HUDEP-2 (cell line): Measurements from ENCODE around the gene KCND3.

Source experiments
- DNase-seq, 76 experiments: peaks; one replicate each; lab custom pipeline; 2025; ENCODE audit not compliant: unreplicated experiment in 76 of 76; lab: John Stamatoyannopoulos, UW

The KCND3 gene

DNA sequence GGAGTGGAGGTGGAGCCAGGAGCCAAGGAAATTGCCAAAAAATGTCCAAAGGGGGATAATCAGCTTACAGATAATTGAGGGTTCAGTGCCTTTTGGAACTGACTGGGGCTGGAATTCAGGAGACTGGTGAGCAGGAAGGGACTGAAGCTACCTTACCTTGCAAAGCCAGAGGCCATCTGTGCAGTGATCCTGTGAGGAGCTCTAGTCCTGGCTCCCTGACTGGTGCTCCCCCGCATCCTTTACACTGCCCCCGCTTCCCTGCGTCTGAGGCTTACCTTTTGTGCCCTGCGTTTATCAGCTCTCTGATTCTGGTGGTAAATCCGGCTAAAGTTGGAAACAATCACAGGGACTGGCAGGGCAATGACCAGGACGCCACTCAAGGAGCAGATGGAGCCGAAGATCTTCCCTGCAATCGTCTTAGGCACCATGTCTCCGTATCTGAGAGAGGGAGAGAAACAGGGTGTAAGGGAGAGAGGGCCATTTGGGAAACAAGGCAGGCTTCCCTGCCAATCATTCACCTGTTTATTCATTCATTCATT lies 202.7 kb downstream of the KCND3 start:
- no peak for DNase-seq

DNA sequence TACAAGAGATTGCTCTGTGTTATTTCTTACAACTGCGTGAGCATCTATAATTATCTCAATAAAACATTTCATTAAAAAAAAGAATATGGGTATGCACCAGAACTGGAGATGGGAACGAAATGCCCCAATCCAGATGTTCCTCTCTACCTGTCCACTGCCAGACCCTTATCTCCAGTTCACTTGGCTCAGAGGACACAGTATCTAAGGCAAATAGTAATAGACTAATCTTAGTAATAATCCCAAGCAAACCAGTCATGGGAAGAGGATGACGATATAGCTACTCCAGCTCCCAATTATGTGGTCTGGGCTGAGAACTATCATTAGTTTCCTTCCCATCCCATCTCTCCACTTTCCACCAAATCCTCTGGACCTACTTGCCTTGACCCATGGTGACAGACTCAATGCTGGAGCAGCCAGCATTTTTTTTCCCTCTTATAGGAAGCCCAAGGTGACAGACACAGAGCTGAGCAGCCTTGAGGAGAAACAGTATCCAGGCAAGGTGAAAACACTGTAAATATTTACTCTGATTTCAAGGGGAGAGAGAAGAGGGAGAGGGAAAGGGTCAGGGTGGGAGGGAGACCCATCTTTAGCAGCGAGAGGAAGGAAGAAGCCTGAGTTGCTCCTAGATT lies 205.1 kb downstream of the KCND3 start:
- no peak for DNase-seq

DNA sequence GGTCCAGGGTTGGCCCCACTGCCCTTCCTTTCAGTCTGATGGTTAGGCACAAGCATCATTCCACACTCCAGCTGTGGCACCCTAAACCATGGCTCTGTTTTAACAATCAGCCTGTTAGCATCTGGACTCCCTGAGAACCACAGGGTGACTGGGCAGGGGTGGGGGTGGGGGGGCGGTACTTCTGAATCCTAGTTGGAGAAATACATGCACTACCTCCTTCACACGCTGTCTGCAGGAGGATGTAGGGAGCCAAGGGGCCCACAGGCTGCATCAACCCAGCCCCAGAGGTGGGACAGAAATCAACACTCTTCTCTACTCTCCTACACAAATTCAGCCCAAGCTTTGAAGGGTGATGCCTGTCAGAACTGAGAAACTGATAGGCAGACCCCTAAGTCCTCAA lies 209.9 kb downstream of the KCND3 start:
- no peak for DNase-seq

DNA sequence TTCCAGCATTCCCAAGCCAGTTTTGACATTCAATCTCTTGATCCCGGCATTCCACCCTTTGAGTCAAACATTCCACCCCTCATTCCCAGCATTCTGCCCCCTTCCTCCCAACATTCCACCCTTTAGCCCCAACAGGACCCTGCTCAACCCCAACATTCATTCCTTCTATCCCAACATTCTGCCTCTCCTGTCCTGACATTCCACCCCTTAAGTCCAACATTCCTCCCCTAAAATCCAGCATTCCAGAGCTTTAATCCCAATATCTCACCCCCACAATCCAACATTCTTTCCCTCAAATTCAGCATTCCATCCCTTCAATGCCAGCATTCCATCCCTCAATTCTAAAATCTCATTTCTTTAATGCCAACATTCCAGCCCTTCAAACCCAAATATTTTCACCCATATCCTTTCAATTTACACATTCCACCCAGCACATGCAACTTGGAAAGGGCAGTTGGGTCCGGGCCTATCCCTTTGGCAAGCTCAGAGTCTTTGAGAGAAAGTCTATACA lies 210.9 kb downstream of the KCND3 start:
- no peak for DNase-seq

DNA sequence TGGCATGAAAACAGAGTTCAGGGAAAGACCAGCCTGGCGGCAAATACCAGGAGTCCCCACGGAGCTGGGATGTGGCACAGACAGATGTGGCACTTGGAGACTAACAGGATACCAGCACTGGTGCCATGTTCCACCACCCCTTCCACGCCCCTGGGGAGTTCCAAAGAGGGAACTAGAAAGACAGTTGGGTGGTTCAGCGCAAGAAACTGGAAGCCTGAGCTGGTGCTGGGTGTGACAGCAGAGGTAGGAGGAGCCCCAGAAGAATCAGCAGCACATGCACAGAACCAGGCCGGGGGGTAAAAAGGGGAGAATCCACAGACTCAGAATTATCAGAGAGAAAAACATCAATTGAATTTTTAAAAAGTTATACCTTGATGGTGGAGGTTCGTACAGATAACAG lies 211.4 kb downstream of the KCND3 start:
- DNase-seq: no peak

DNA sequence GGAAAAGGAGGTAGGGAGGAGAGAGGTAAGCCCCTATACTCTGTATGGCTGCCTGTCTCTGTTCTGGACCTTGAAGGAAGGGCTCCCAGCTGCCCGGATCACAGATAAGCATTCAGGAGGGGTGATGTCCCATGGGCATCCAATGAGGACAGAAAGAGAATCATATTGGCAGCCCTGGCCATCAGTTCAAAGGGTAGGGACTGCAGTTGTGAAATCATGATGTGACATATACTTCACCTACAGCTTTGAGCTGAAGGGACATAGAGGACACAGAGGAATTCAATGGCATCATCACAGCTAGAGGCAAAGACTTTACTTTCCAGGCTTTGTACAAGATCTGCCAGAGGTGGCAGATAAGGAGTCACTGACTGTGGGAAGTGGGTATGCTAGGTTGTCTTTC lies 212.2 kb downstream of the KCND3 start:
- no peak for DNase-seq

DNA sequence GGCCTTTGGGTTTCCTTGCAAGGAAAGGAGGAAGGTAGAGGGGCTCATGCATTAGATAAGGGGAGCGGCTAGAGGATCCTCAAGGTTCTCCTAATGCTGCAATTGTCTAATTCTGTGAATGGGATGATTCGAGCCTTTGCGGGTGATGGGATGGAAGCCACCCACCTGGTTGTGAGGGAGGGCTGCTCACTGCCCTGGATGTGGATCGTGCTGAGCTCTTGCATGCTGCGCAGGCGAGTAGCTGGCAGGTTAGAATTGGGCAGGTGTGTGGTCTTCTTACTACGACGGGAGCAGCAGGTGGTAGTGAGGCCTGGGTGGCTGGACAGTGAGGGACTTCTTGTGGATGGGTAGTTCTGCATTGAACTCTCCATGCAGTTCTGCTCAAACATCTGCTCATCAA lies 212.6 kb downstream of the KCND3 start:
- no peak for DNase-seq

DNA sequence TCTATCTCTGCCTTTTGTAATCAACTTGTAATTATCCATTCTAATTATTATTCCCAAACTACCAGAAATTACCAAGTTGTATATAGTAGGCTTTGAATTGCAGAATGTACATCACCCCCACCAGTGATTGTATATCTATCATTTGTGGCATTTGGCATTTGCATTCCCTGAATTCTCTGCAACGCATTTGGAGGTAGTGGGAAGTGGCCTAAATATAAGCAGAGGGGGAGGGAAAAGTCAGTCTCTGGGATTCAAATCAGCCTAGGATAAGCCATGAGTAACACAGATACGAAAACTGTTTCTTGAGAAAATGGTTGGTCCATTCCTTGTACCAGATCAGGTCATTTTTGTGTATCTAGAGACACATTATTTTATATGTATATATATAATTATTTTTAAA lies 213.1 kb downstream of the KCND3 start:
- no peak for DNase-seq

DNA sequence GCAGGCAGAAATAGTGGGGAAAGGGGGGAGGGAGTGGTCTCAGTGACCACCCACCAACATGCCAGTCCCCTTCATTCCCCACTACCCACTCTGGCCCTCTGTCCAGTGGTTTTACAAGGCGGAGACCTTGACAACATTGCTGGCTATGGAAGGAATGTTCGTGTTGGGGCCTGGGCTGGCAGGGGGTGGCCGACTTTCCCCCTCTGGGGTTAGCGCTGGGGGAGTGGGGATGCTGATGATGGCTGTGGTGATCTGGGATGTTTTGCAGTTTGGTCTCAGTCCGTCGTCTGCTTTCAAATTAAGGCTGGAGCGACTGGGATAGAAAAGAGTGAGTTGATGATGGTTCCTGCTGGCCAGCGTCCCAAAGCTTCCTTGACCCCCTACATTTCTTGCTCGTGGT lies 213.5 kb downstream of the KCND3 start:
- DNase-seq: no peak

DNA sequence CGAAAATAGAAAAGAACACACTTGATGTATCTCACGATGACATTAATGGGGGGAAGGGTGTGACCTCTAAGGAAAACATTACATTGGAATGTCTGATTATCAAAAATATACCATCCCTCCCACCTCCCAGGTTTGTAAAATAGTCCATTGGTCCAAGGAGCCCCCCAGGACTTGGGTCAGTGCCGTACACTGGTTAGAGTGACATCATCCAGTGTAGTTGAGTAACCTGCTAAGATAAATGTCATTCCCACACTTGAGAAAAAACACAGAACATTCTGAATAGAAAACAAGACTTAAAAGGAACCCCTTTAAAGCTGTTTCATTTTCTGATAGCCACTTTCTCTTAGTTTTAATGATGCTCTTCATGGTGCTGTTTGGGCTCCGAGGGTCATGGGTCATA lies 218.6 kb downstream of the KCND3 start:
- DNase-seq: no peak

DNA sequence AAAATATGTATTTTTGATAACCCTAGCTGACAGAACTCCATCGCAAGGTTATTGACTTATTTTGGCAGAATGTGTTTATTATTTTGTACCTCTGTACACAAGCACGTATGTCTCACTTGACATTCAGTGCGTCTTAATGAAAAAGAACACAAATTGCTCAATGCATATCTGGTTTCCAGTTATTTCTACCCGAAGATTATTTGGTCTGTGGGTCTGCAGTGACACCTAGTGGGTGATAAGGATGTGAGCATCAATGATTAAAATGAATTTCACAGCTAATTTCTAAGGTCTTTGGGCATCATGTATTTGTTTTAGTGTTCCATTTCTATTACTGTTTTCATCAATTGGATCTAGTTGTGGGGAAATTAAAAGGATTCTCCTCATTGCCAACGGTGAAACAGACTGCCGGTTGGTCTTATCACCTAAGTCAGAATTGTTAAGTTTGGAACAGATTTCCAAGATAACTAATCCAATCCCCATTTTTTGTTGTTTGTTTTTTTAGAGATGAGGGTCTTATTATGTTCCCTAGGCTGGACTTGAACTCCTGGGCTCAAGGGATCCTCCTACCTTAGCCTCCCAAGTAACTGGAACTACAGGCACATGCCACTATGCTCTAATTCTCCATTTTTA lies 219.8 kb downstream of the KCND3 start:
- peak in 33 of 76 experiments; percentile 7 to 56 (median 26) for DNase-seq

DNA sequence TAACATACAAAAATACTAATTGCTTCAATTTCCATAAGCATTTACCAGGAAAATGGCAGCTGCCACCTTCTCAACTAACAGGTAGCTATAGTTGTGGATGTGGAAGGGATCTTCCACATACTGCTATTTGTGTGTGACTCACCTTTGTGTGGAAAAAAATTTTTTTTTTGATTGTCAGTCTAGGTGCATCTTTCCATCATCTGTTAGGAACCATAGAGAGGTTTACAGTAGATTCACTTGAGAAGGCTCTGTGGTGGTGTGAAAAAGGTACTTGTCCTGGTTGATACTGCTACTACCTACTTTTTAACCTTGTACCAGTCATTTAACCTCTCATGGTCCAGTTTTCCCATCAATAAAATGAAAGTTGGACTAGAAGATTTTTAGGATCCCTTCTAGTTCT lies 220.8 kb downstream of the KCND3 start:
- DNase-seq: no peak

DNA sequence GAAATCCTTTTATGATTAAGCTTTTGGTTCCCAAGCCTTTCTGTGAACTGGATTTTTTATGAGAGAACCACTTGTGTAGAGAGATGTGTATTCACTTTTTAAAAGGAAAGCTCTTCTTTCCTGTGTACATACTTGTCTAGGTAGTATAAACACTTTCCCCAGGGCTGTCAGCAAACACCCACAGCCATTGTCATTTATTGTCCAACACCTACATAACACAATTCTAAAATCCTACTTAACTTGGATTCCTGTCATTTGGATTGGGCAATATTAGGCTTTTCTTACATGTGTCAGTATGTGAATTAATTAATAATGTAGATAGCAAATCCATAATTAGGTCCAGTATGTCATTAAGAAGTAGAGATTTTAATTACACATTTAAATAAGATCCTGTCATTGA lies 221.4 kb downstream of the KCND3 start:
- DNase-seq: no peak

DNA sequence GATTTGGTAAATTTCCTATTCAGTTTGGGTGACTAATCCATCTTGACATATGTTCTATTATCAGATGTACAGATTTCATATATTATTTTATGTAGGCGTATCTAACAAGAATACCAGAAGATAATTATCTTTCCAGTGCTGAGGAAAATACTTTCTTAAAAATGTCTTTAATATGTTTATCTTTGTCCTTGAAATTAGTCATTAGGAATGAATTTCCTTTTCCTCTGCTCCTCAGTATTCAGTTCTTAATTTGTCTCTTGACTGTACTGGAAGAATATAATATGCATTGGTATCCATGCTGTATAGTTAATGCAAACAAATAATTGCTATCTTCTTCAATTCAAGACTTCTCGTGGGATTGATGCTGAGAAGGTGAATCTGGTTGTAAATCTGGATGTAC lies 227.1 kb downstream of the KCND3 start:
- DNase-seq: no peak

DNA sequence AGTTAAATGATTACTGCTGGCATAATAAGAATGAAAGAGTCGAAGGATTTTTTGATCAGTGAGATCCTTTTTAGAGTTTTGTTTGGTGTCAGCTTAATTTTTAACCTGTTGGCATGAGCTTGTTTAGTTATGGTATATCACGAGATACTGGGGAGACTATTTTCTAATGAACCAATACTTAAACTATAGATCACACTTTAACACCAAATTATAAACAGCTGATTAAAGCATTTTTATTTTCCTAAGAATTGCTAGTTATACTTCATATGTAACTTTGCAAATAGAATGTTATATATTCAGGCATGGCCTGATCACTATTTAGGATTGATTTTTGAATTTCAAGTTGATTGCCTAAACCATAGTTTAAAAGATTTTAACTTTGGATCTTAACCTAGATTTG lies 227.8 kb downstream of the KCND3 start:
- DNase-seq: no peak

DNA sequence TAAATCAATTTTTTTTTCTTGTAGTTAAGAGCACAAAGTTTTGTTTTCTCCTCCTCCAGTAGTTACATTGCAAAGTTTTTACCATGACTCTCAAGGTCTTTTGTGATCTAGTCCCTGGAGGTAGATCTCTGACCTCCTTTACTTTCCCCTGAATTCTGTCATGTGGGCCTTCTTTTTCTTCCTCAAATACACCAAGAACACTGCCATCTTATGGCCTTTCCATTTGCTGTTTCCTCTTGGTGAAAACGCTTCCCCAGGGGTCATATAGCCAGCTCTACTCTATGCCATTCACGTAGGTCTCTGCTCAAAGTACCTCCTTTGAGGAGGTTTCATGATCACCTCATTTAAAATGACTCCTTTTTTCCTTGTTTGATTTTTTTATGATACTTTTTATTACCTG lies 231.1 kb downstream of the KCND3 start:
- peak in 8 of 76 experiments; percentile 7 to 32 (median 19) for DNase-seq

DNA sequence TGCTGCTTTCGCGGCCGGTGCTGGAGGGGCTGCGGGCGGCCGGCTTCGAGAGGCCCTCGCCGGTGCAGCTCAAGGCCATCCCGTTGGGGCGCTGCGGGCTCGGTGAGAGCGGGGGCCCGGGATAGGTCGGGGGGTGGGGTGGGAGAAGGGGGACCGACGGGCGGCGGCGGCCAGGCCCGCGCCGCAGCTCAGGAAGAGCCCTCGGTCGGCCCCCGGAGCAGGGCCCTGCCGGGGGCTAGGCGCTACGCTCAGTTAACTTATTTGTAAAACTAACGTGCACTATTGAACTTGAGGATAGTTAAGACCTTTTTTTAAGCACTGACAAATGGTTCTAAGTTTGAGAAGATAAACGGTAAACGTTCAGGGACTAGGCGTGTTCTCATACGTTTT lies 233.3 kb downstream of the KCND3 start:
- DNase-seq: peak in 1 of 76 experiments; percentile 49

DNA sequence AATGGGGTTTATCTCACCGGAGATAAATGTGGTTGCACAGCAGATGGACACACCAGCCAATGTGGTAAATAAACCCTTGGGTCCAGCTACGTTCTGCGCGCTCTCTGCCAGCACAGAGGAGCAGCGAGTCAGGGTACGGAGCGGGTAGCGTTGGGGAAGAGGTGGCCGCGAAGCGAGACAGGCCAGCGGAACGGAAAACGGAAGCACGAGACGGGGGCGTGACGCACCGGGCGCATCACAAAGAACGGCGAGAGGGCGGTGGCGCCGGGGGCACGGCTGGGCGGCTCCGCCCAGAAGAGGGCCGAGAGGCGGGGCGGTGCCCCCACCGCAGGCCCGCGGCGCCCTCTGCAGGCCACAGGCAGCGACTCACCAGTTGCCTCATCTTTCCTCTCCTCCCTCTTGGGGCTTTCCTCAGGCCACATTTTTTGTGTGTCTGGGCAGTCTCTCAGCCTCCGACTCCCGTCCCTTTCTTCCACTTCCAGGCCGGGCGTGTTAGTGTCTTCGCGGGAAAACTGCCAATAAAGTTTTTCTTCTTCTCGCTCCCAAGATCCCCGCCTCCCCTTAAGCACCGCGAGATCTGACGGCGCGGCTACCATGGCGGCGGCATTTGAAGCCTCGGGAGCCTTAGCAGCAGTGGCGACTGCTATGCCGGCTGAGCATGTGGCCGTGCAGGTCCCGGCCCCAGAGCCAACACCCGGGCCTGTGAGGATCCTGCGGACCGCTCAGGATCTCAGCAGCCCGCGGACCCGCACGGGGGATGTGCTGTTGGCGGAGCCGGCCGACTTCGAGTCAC lies 233.9 kb downstream of the KCND3 start, which contains the start of gene DDX20:
Gene DDX20 (plus strand): TSS at position 571 of the 793 bp plus-strand sequence. CDS start 24 bp downstream, at position 595.
- DNase-seq: peak in 74 of 76 experiments; percentile 41 to 96 (median 88)

DNA sequence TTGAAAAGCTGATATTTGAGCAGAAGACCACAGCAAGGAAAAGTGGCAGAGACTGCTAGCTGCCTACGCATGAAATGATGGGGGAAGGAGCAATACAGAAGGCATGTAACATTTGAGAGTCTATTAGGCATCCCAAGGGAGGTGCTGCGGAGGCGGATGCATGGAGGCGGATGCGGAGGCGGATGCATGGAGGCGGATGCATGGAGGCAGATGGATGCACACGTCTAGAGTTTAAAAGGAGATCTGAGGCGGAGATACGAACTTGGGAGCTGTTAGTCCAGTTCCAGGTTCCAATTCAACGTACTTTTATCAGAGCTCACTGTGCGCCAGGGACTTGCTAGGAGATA lies 234.5 kb downstream of the KCND3 start:
- DNase-seq: peak in 20 of 76 experiments; percentile 16 to 69 (median 46)

DNA sequence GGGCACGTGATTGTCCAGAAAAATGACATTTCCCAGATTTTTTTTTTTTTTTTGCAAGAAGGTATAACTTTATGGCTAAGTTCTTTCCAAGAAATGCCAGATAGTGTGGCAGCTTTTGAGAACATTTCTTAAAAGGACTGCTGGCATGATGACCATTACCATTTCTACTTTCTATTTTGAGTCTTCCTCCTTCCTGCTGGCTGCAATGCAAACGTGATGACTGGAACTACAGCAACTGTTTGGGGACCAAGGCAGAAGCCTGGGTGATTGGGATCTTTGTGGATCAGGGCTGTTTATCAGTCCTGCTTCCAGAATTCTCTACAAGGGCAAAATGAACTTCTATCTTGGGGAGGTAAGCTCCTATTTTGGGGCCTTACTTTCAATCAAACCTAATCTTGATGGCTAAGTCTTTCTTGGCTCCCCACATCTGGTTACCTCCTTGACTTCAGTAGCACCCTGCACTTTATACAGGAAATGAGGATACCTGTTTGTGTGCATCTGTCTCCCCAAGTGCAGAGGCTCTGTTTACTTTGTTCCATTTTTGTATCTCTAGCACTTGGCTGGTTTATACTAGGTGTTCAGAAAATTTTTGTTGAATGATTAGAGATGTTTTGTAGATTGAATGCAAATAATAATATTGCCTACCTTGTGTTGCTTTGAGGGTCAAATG lies 237.4 kb downstream of the KCND3 start:
- no peak for DNase-seq

DNA sequence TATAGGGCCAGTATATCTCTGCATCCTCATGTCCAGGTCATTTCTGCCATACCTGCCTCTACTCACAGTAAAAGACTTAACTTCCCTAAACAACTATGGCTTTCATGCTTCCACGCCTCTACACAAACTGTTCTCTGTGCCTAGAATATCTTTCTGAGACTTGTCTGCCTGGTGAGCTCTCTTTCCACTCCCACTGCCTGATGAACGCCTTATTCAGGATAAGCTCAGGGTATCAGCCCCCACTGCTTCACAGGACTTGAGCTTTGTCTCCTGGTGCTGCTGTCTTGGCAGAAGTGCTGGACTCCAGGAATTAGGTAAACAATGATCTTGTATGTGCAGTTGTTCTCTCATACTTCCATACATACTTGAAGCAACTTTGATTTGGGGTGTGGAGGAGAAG lies 238.6 kb downstream of the KCND3 start:
- DNase-seq: no peak
